Stimulated activated CD8-positive, alpha-beta memory T cell treated with anti-CD3 and anti-CD28 coated beads, Interleukin-2, amount 100 ng/mL, for 48 hours (primary cell): ENCODE measurements around the gene KCNJ11.

Experiments
- DNase-seq, 2 donors: peaks; one replicate each; pipeline ENCODE4 v3.0.0-alpha.2; 2020; ENCODE audit warnings: low read depth in 2 of 2

The KCNJ11 gene

GRCh38 chr11:17391493-17392355, 3.3 kb upstream of the KCNJ11 start:
- DNase-seq: no peak

GRCh38 chr11:17389957-17390649, 1.6 kb upstream of the KCNJ11 start:
- no peak for DNase-seq

- DNase-seq: peak; percentile 61 to 74
Measured at GRCh38 chr11:17389211-17389956, 925 bp upstream of the KCNJ11 start.

GRCh38 chr11:17387811-17388210, 648 bp downstream of the KCNJ11 start:
- no peak for DNase-seq

GRCh38 chr11:17387254-17387653, 1.2 kb downstream of the KCNJ11 start:
- DNase-seq: no peak

GRCh38 chr11:17386331-17387084, 2.0 kb downstream of the KCNJ11 start:
- peak; percentile 23 to 30 for DNase-seq

GRCh38 chr11:17385926-17386325, 2.5 kb downstream of the KCNJ11 start:
- DNase-seq: no peak

- DNase-seq: no peak
Measured at GRCh38 chr11:17385492-17385891, 3.0 kb downstream of the KCNJ11 start.

GRCh38 chr11:17384002-17384511, 4.4 kb downstream of the KCNJ11 start:
- peak; percentile 62 to 71 for DNase-seq

- DNase-seq: no peak
Measured at GRCh38 chr11:17383461-17383860, 5.0 kb downstream of the KCNJ11 start.

GRCh38 chr11:17382046-17382728, 6.3 kb downstream of the KCNJ11 start:
- no peak for DNase-seq

GRCh38 chr11:17381156-17381555, 7.3 kb downstream of the KCNJ11 start:
- DNase-seq: no peak

- DNase-seq: no peak
Measured at GRCh38 chr11:17379383-17380180, 8.9 kb downstream of the KCNJ11 start.

- no peak for DNase-seq
Measured at GRCh38 chr11:17378655-17379054, 9.8 kb downstream of the KCNJ11 start.

- no peak for DNase-seq
Measured at GRCh38 chr11:17376493-17376892, 12.0 kb downstream of the KCNJ11 start.

GRCh38 chr11:17375547-17375946, 12.9 kb downstream of the KCNJ11 start:
- no peak for DNase-seq

GRCh38 chr11:17371614-17372013, 16.8 kb downstream of the KCNJ11 start:
- no peak for DNase-seq

GRCh38 chr11:17369684-17370243, 18.7 kb downstream of the KCNJ11 start:
- DNase-seq: no peak

- no peak for DNase-seq
Measured at GRCh38 chr11:17369094-17369493, 19.4 kb downstream of the KCNJ11 start.

GRCh38 chr11:17368551-17368950, 19.9 kb downstream of the KCNJ11 start:
- no peak for DNase-seq
